ENCODE measurements around the gene PRIMA1.

Gene PRIMA1

DNA sequence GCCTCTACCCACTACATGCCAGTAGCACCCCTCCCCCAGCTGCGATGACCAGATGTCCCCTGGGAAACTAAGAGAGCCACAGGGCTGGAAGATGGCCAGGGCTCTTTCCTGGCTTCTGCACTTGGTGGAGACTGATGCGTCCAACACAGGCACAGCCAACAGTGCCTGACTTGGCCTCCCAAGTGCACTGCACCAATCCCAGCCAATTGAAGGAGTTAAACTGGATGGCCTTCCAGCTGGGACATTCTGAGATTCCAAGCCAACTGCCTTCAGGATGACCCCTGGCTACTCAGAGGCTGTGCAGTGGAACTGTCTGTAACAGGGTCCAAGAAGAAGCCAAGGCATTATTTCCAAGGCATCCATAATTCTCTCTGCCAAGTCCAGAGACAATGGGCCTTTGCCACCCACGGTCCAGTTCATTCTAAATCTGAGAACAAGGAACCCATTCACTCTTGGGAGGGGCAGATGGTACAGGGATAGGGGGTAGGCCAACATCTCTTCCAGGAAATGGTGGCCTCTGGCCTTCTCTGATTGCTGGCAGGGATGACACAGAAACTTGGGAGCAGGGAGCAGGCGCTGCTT is 35.2 kb downstream of the PRIMA1 start:
- no peak for DNase-seq

DNA sequence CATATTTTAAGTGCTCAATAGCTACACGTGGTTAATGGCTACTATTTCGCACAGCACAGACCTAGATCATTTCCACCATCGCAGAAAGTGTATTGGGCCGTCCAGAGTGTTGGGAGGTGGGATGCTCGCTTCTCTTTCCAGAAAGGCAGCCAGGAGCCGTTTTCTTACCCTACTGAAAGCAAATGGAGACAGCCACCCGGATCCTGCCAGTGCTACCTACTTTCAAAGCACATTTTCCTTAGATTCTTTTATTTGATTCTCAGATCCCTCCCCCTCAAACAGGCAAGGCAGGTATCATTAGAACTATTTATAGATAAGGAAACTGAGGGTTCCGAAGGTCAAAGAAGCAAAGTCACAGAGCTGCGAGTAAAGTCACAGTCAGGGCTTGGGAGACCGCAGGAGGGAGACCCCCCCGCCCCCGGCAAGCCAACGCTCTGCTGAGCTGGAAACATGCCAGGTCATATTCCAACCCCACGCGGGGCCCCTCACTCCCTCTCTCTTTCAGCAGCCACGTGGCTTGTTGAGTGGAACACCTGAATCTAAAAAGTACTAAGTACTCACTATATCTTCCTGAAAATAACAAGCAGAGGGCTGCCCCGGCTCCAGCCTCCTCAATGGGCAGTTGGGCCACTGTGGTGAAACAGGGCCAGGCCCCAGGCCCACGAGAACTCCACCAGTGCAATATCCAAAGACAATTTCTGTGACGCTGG is 36.2 kb downstream of the PRIMA1 start:
- DNase-seq, result no peak

DNA sequence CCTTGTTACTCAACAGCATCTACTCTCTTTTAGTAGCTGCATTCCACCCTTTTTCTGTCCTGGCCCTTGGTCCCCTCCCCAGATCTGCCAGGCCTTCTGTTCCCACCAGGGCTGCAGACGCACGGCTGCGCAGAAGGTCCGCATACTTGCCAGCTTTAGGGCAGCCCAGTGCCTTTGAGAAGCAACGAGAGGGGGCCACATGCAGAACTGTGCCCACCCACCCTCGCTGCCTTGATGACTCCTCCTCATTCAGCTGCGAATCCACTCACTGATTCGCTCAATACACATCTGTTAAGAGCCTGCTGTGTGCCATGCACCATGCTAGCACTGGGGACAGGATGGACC is 39.2 kb downstream of the PRIMA1 start:
- no peak for DNase-seq

DNA sequence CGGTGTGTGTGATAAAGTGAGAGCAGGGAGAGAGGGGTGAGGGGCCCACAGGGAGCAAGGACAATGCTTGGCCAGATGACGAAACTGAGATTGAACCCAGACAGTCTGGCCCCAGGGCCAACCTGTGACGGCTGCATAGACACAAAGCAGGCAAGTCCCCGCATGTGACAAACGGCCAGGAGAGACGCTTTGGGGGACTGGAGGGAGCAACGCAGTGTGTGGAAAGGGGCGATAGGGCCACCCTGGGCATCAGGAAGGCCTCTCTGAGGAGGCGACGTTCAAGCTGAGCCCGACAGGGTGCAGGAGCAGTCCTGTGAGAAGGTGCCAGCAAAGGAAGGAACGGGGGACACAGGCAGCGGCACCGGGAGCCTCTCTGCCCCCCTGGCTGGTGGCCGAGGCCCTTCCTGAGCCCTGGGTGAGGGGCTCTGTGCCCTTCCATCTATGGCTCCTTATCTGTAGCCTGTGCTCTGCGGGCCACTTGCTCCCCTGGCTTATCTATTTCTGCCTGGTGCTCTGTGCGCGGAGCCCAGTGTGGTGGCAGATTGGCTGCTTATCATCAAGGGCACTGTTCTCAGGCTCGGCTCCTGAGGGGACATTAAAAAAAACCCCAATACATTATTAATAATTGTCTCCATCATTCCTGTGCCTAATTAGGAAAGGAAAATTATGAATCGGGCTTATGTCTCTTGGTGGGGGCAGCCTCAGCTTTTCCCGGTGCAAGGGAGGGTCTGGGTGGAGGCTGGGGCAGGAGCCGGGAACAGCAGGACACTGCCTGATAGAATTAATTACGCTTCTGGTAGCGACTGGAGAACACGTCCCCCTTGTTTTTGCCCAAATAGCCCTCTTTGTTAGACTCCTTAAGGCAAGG is 39.8 kb downstream of the PRIMA1 start:
- peak; percentile 89 for DNase-seq

DNA sequence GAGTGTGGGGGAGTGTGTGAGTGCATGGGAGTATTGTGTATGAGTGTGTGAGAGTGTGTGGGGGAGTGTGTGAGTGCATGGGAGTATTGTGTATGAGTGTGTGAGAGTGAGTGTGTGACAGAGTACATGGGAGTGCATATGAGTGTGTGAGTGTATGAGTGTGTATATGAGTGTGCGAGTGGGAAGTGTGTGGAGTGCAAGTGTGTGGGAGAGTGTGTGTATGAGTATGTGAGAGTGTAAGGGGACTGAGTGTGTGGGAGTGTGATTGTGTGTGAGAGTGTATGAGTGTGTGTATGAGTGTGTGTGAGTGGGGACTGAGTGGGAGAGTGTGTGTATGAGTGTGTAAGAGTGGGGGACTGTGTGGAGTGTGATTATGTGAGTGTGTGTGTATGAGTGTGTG is 40.7 kb downstream of the PRIMA1 start:
- no peak for DNase-seq

DNA sequence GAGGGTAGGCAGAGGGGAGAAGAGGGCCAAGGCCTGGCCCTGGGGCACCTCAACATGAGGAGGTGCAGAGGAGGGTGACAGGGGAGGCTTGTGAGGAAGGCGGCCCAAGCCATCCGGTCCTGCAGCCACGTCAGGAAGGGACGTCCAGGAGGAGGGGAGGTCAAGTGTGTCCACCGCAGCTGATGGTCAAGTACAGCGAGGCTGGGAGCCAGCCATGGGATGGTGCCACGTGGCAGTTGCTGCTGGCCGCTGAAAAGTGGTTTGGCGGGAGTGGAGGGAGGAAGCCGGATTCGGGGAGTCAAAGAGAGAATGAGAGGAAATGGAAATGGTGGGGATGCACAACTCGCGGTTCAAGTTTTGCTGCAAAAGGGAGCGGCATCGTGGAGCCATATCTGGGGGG is 41.2 kb downstream of the PRIMA1 start:
- no peak for DNase-seq

DNA sequence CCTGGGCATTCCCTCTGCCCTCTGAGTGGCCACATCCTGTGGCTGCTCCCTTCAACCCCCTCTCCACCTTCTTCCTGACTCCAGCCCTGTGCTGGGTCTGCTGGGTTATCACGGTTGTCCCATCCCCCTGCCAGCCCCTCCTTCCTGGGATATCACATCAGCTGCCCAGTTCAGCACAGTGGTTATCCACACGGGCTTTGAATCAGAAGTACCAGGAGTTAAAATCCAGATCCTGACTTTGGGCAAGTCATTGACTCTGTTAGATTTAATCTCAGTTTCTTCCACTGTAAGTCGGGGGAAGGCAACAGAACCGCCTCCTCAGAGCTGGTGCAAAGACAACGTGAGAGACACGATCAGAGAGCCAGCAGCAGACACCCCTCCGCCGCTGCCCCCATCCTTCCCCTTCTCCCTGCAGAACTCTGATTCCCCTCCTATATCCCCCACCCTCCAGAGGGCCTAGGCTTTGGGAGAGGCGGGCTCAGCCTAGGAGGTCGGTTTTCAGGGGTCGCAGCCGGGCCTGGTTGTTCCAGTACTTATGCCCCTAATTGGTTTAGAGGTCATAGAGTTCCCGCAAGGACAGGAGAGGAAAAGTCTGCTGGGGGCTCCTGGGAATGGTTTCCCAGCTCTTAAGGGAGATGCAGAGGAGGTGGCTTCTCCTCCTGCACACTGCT is 42.5 kb downstream of the PRIMA1 start:
- DNase-seq, result no peak

DNA sequence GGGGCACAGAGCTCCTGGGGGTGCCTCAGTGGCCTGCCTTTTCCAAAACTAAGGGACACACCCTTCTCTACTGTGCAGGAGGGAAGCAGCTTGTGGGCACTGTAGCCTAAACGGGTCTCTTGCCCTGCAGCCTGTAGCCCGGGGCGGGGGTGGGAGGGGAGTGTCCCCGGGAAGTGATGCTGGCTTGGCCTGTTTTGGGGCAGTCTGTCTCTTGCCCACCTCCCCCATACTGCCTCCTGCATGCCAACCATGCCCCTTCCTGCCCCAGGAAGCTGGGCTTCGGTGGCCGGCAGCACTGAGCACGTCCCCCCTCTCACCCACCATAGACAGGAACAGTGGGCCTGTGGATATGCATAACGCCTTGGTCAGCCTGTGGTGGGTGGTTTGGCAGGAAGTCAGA is 43.4 kb downstream of the PRIMA1 start:
- DNase-seq, result no peak

DNA sequence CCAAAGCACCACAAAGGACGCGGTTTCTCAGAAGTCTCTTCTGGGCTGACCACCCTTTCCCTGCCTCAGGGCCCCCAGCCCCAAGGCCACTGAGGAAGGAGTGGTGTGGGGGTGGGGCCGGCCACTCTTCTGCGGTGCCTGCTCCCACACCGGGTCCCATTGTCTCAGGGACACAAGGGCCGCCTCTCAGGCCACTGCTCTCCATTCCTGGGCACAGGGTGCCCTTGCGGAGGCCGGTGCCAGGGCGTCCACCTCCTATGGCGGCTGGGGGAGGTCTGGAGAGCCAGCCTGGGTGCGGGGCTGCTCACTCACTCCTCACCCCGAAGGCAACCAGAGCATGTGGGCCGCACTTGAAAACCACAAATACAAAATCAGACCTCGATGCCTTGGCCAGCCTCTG is 44.1 kb downstream of the PRIMA1 start:
- DNase-seq, result no peak

DNA sequence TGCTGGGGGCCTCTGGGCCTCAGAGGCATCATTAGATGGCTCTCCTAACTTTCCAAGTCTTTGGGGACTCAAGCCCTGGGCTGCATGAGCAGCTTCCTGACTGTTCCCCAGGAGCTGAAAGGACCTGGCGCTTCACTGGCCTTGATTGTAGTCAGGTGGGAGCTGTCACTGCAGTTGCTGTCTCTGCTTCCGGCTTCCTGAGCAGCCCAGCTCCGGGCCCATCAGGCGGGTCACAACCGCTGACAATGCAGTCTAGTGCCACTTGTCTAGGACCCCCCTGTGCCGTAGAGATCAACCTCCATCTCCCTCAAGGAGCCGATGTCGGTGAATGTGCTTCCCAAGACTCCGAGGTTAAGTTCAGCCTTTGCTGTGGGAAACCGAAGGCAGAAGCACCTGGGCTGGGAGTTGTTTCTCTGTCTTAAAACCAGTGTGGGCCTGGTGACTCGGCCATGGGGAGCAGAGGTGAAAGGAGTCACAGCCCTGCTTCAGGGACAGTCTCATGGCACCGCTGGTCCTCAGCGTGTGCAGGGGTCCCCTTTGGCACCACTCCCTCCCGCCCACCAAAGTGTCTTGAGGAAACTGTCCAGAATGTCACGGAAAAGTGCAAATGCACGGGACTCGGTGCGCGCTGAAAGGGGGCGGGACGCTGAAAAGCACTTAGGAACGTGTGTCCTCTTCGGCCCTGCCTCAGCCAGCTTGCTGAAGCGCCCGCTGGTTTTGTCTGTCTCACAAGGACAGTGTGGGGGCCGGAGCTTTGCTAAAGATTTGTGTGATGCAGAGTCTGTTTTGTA is 44.8 kb downstream of the PRIMA1 start:
- no peak for DNase-seq

DNA sequence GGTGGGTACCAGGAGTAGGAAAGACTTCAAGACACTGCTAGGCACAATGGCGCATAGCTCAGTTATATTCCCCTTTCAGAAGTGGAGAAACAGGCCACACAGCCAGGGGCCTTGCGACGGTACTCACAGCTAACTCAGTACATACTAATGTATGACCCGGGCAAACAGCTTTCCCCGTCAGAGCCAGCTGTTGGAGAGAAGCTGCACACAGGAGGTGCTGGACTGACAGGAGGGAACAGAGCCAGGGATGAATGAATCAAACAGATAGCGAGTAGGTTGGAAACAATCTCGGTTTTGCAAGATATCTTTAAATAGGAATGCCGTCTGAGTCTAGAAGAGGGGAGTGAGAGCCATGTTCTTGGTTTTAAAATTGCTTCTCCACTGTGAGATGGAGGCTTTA is 45.5 kb downstream of the PRIMA1 start:
- no peak for DNase-seq

DNA sequence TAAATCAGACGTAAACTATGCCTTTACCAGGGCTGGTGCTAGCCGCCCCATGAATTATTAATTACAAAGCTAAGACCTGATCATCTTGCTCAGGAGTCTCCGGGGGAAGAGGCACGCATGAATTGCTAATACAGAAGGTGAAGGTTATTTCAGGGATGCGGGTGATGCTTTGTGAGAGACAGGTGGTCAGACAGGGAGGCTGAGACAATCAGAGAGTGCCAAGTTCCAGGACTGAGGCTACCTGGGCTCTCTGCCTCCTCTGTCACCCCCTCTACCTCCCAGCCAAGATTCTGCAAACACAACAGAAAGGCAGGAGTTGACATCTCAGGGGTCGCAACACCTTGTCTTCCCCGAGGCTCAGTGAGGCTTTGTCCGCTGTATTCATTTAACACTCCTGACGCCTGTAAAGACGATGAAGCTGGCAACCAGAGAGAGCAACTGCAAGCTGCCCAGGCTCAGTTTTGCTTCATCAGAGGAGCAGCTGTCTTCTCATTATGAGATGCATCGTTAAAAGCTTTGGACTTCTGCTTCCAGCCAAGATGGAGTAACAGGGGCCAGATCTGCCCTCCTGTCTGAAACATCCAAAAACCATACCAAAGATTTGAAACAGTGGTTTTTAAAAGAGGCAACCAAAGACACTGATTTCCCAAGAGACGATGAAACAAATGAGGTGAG is 46.6 kb downstream of the PRIMA1 start:
- DNase-seq, result no peak

DNA sequence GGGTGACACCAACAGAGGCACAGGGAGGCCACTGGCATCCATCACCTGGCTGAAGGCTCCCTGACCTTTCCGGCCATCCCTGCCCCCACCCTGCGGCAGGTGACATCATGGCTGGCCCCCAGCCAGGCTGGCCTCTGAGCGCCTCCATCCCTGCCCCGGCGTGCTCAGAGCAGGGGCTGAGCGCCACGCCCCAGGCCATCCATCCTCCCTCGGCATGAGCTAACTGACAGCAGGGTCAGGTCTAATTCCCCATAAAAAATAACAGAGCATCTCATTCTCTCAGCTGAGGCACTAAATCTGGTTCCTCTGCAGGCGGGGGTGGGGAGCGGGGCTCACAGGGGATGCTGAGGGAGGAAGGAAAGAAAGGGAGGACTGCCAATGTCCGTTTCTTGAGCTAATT is 50.7 kb downstream of the PRIMA1 start:
- DNase-seq, result no peak

DNA sequence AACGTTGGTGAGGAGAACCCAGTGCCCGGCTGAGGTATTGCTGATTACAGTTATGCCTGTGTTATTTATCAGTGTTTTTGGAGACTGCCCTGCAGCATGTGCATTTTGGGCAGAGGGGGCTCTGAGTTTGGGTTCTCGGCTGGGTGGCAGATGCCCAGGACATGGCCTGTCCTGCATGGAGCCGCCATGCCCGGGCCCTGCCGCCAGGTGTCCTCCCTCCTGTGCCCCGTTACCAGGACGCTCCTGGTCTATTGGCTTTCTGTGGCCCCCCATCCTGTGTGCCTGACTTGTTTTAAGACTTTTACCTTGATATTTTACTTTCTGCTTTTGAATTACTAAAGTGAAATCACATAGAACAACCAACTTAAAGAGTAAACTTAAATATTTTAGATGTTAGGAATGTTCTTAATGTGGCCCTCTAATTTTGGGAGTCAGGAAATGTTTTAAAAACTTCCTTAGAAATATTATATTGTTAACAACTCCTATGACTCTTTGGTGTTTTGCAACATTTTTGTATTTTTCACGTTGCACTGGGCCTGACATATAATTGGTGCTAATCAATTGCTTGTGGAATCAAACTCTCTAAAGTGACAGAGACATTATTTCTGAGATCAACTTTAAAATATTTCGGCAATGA is 51.8 kb downstream of the PRIMA1 start:
- DNase-seq, result no peak

DNA sequence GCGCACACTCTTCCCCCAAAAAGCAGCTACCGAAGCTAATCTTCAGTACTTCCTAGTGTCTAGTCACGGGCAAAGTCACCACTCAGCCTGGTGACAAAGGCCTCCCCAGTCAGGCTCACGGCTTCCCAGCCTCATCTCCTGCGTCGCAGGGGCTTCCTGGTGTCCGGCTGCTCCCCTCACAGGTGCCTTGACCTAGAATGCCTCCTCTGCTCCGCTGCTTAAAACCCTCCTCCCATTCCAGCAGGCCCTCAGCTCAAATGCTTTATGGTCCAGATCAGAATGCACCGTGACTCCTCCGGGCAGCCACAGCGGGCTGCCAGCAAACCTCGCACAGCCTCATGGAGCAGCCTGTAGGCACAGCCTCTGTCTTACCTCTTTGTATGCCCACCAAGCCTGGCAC is 53.1 kb downstream of the PRIMA1 start:
- DNase-seq, result no peak

DNA sequence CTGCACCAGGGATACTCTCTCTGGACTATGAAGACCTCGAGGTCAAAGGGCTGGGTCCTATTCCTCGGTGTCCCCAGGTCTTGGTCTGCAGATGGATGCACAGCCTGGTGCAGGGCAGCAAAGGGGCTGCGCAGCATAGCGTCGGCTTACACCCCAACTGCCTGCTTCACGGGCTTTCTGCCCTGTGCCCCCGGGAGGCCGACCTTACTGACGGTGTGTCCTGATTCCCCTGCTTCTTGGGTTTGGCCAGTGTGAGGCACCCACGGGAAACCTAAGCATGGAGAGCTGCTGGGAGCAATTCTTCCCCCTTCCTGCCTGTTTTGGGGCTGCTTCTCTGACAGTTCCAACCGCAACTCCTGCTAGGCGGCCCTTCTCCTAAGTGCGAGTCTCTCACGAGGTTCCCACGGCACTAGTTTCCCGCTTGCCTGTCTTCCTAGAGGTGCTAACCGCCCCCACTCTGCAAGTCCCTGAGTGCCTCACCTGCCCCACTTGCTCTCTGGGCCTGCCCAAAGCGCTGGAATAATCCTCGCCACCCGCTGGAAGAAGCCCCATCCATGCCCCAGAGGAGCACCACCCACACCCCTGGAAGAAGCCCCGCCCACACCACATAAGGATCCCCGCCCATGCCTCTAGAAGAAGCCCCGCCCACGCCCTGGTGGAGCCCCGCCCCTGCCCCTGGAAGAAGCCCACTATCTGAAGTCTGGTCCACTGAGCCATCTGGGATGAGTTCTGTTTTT is 54.0 kb downstream of the PRIMA1 start:
- peak; percentile 76 for DNase-seq

DNA sequence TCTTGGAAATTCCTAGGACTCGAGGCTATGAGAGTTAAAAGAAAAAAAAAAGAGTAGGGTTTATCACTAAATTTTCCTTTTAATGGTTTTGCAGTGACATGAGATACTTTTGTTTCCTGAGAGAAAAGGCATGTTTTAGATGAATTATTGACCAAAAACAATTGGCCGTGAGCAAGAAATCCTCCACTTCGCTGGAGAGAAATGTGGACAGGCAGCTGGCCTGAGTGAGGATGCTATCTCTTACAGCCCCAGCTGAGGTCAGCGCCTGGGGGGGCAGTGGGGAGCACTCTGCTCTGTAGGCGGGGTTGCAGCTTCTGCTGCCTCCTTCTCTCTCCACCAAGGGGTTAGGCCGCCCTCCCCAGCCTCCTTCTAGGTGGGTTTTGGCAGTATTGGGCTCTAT is 54.7 kb downstream of the PRIMA1 start:
- DNase-seq, result no peak

DNA sequence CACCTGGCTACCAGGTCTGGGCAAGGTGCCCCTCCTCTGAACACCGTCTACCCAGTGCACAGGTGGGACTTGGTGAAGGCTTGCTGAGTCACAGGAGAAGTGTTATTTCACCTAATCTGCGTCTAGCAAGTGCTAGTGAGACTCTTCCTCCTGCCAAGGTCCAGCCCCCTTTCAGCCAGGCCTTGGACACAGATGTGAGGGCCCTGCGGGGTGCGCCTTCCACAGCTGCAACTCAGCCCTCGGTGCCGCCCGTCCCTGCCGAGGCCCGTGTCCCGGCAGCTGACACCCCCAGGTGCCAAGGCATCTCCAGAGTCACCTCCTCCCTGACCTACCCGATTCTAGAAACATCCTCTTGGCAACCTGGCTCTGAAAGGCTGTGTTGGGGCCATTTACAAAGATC is 55.1 kb downstream of the PRIMA1 start:
- DNase-seq, result no peak

DNA sequence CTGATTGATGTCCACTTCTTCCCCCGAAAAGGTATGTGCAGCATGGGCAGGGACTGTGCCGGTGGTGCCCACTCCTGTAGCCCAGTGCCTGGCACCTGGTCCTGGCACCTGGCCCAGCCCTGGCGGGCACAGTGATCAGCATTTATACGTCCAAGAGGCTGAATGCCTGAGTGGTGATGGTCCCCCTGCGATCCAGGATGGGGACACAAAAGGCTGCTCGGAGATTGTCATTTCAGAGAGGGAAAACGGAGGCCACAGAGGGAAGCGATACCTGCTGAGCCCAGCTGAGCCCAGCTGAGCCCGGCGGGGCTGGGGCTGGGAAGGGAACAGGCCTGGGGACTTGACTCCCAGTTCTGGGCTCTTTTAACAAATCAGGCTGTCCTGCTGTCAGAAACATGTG is 55.8 kb downstream of the PRIMA1 start:
- DNase-seq, result no peak

DNA sequence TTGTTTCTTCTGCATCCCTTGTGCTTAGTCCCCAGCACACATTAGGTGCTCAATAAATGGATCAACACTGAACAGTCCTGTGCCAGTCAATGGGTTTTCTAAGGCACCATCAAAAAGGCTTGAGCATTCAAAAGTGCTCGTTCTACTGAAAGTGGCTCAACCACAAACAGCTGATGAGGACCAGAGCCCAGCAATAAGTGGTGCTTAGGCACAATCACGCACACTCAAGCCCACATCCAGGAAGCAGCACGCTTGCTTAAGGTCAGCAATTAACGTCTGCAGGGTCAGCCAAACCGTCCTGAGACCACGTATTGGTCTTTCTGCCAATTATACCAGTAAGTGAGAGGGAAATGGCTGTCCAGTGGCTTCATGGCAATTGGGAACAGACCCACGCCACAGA is 56.5 kb downstream of the PRIMA1 start:
- DNase-seq, result no peak

DNA sequence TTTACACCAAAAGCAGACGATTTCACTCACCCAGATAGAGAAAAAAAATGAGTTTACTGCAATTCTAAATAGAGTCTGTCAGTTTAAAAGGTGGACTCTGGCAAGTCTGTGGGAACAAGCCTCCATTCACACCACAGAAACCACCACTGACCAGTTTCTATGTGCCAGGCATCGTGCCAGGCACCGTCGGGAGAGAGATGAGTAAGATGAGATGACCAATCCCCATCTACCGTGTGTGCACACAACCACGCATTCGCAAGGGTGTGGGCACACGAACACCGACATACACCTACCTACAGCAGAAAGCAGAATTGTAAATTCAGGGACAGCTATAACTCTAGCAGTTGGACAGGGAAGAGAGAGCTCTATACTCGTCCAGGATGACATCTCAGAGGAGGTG is 58.3 kb downstream of the PRIMA1 start:
- DNase-seq, result no peak
